GM19240 (cell line): ENCODE results near the gene WIPF2.

Source experiments
- DNase-seq: peaks from one replicate; pipeline ENCODE4 v3.0.0; 2011; ENCODE audit warnings: low spot score; ENCODE audit not compliant: insufficient read length

The WIPF2 gene

GRCh38 chr17:40247926-40248495 lies 28.9 kb downstream of the WIPF2 start:
- DNase-seq = no peak

GRCh38 chr17:40248507-40248906 lies 29.4 kb downstream of the WIPF2 start:
- no peak for DNase-seq

- DNase-seq = no peak
Observed at GRCh38 chr17:40251576-40251975, 32.5 kb downstream of the WIPF2 start.

GRCh38 chr17:40253565-40253964 lies 34.5 kb downstream of the WIPF2 start:
- DNase-seq = no peak

- DNase-seq = no peak
Observed at GRCh38 chr17:40259505-40259904, 40.4 kb downstream of the WIPF2 start.

- no peak for DNase-seq
Observed at GRCh38 chr17:40260528-40260927, 41.4 kb downstream of the WIPF2 start.

- no peak for DNase-seq
Observed at GRCh38 chr17:40264458-40265185, 45.5 kb downstream of the WIPF2 start.

- no peak for DNase-seq
Observed at GRCh38 chr17:40265337-40265736, 46.2 kb downstream of the WIPF2 start.

- no peak for DNase-seq
Observed at GRCh38 chr17:40266882-40267281, 47.8 kb downstream of the WIPF2 start.

GRCh38 chr17:40268141-40268712 lies 49.1 kb downstream of the WIPF2 start:
- no peak for DNase-seq

GRCh38 chr17:40278414-40278813 lies 59.3 kb downstream of the WIPF2 start:
- no peak for DNase-seq

GRCh38 chr17:40279402-40279801 lies 60.3 kb downstream of the WIPF2 start:
- DNase-seq = no peak

GRCh38 chr17:40281663-40282062 lies 62.6 kb downstream of the WIPF2 start:
- DNase-seq = no peak

GRCh38 chr17:40283662-40284061 lies 64.6 kb downstream of the WIPF2 start:
- no peak for DNase-seq

GRCh38 chr17:40284085-40284713 lies 65.1 kb downstream of the WIPF2 start:
- no peak for DNase-seq

GRCh38 chr17:40286473-40286872 lies 67.4 kb downstream of the WIPF2 start:
- DNase-seq = no peak

GRCh38 chr17:40287159-40287493 lies 68.0 kb downstream of the WIPF2 start:
- DNase-seq = no peak

- peak; percentile 89 for DNase-seq
Observed at GRCh38 chr17:40287494-40288369, 68.6 kb downstream of the WIPF2 start, which contains the start of gene CDC6. CDC6 (plus strand) TSS chr17:40287879; CDS start chr17:40289421, 1,542 bp downstream.

GRCh38 chr17:40290629-40291280 lies 71.7 kb downstream of the WIPF2 start:
- DNase-seq = no peak

- DNase-seq = no peak
Observed at GRCh38 chr17:40291281-40291664, 72.2 kb downstream of the WIPF2 start.

- no peak for DNase-seq
Observed at GRCh38 chr17:40293363-40293762, 74.3 kb downstream of the WIPF2 start.
